Adrenal gland (tissue), 12 donors: ENCODE results near the gene C3orf22. TPM values are rescaled to one million over a fixed set of nuclear protein-coding genes. Genes with fewer than 3 reads are reported as not detected.

Experiments used
- DNase-seq, 7 donors: peaks; one replicate each; pipeline ENCODE4 v3.0.0-alpha.2; 2019 to 2020
- H3K27ac ChIP-seq, 5 donors: fragments of 200-600 bp; sonication (generic) in 4 of 5; 1 replicate in 3 of 5; 2 replicates in 2 of 5; pipeline versions ENCODE4 v1.5.1 to v1.8.0; 2016 to 2020; ENCODE audit warnings: mild to moderate bottlenecking in 1 of 5
- H3K27me3 ChIP-seq: fragments of 200-600 bp; 2 replicates; pipeline ENCODE4 v1.8.0; 2021
- H3K36me3 ChIP-seq, 2 donors: fragments of 200-600 bp; replicated peaks in 1 of 2; 1 replicate in 1 of 2; 2 replicates in 1 of 2; pipeline versions ENCODE4 v1.5.1 to v1.8.0; 2018 to 2022
- H3K4me1 ChIP-seq, 2 donors: fragments of 200-600 bp; replicated peaks in 1 of 2; 1 replicate in 1 of 2; 2 replicates in 1 of 2; pipeline versions ENCODE4 v1.5.1 to v1.8.0; 2018 to 2021
- H3K4me3 ChIP-seq, 4 donors: fragments of 200-600 bp; sonication (generic) in 3 of 4; one replicate each; pipeline ENCODE4 v1.5.1; 2016 to 2018
- H3K9me3 ChIP-seq, 3 donors: fragments of 200-600 bp; sonication (generic) in 1 of 3; replicated peaks in 1 of 3; 1 replicate in 2 of 3; 2 replicates in 1 of 3; pipeline versions ENCODE4 v1.5.1 to v1.8.0; 2016 to 2021
- CTCF ChIP-seq, 6 experiments: fragments of 450-650 bp in 4 of 6; fragments of 200-600 bp in 2 of 6; sonication (generic) in 1 of 6; IDR thresholded peaks; 1 replicate in 5 of 6; 2 replicates in 1 of 6; pipeline versions ENCODE4 v1.5.1 to v1.8.0; 2016 to 2021; ENCODE audit warnings: antibody characterized with exemption in 6 of 6, mild to moderate bottlenecking in 2 of 6, moderate library complexity in 1 of 6
- POLR2A ChIP-seq, 2 donors: fragments of 450-650 bp; IDR thresholded peaks; one replicate each; pipeline ENCODE4 v1.6.1; 2017; ENCODE audit warnings: antibody characterized with exemption in 2 of 2, mild to moderate bottlenecking in 2 of 2, moderate library complexity in 1 of 2
- WGBS, 4 donors: extraction: QIAGEN DNeasy Blood & Tissue Kit in 2 of 4; methylation state at CpG; one replicate each; pipeline versions ENCODE4 v1.1.5 to v1.1.7; 2013 to 2017; 5-methylcytosine and 5-hydroxymethylcytosine counted together
- intact Hi-C, 2 donors: fragments of 100-400 bp; cut with DNase I; formaldehyde crosslinking; loops; one replicate each; pipeline versions ENCODE4 v1.14.1 to v1.15.0; 2022 to 2023
- polyA plus RNA-seq, 3 donors: library from polyadenylated mRNA; stranded (reverse); fragments of 200-250 nt in 2 of 3; fragments of 350-450 nt in 1 of 3; fragmentation: Illumina TruSeq in 1 of 3; extraction: RNeasy Lipid Tissue Mini Kit (QIAGEN cat#74804) in 1 of 3; gene quantifications; one replicate each; pipeline ENCODE4 v1.2.3, GENCODE V29; 2013 to 2014
- small RNA-seq, 2 donors: library from RNA; depleted of rRNA; stranded (forward); fragments of <200 nt; gene quantifications; one replicate each; pipeline ENCODE3, GENCODE V24; 2016
- total RNA-seq, 9 donors: library from RNA; depleted of rRNA in 4 of 9; stranded (reverse); fragments of >200 nt in 4 of 9; fragments of 120-200 nt in 1 of 9; fragmentation: NEBNext Ultra II Directional in 1 of 9; extraction: Animal tissue kit (Norgen Biotek cat#: 25700) in 1 of 9; gene quantifications; one replicate each; pipeline versions ENCODE4 v1.1.0 to v1.2.4, GENCODE V29; 2013 to 2023
- donor health status: healthy with polysubstance abuse.
- donor health status: Bipolar disorder and iron deficiency.
- donor health status: DM: yes; HTN: yes; CAD: no.
- donor health status: DM: no; HTN: no; CAD: no.
- donor health status: DM: no; HTN: no; CAD: no.
- donor health status: DM: yes; HTN: yes; CAD: no.

The C3orf22 gene
- total and polyA plus RNA-seq, 12 donors = not detected

DNA sequence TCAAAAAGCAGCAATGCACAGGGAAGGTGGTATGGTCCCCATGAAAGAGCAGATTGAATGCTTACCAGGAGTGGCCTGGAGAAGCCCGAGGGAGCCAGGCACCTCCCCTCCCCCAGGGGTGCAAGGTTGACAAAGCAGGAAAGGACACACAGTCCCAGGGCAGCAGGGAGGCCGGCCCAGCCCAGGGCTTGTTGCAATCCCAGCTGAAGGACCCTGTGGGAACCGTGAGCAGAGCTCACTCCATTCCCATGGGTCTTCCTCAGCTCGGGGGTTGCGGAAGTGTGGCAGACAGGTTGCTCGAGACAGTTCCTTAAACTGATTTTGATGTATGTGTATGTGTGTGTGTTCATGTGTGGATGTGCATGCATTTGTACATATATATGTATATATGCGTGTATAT, 57.0 kb downstream of the C3orf22 start:
- no peaks in the 10 kb centered on the region for H3K9me3 ChIP-seq
- no peak overlapping the region for H3K27ac ChIP-seq
- no peaks in the 10 kb centered on the region for H3K4me1 ChIP-seq
- H3K4me3 ChIP-seq = no peak overlapping the region
- H3K36me3 ChIP-seq = no peaks in the 10 kb centered on the region
- no peak for TF ChIP-seq POLR2A (IDR thresholded peaks at IDR 0.05)
- TF ChIP-seq CTCF (IDR thresholded peaks at IDR 0.05) = no peak
- H3K27me3 ChIP-seq = no peaks in the 10 kb centered on the region
- WGBS, 4 donors = 49 to 68% (median 61%) methylated on average over 5 to 7 of the region's 7 CpGs
- peak in 1 of 7 donors; percentile 24 for DNase-seq
- intact Hi-C loops = no loop called here

GRCh38 chr3:126501054-126501453, 57.7 kb downstream of the C3orf22 start:
- Histone ChIP-seq H3K27me3 (no peaks in the 10 kb centered on the region), H3K9me3 (no peaks in the 10 kb centered on the region)
- intact Hi-C loops = no loop called here

DNA sequence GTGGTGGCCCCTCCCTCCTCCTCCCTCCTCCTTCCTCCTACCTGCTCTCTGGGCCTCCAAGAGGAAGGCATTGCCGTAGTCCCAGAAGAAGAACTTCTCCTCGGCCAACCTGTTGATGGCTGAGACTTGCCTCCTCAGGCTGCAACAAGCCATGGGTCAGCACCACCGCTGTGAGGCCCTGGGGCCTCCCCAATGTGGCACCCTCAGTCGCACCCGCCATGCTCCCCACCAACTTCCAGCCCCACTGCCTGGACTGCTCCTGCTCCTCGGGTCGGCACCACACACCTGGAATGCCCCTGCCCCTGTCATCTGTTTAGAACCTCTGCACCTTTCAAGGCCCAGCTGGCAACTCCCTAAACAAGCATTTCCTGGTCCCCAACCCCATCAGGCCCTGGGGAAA, 58.7 kb downstream of the C3orf22 start:
- no peak for TF ChIP-seq POLR2A (IDR thresholded peaks at IDR 0.05)
- no peak for TF ChIP-seq CTCF (IDR thresholded peaks at IDR 0.05)
- no peak for DNase-seq
- 84 to 89% (median 89%) methylated on average over 6 to 7 of the region's 7 CpGs for WGBS, 4 donors

More at GRCh38 chr3:126501054-126501453, 57.7 kb downstream of the C3orf22 start:
- 69 to 87% (median 77%) methylated on average over 4 to 5 of the region's 5 CpGs for WGBS, 4 donors
- Histone ChIP-seq H3K27ac (no peak overlapping the region), H3K4me3 (no peak overlapping the region), H3K4me1 (no peaks in the 10 kb centered on the region), H3K36me3 (no peaks in the 10 kb centered on the region)
- DNase-seq = no peak
- TF ChIP-seq CTCF (IDR thresholded peaks at IDR 0.05) (no peak), POLR2A (IDR thresholded peaks at IDR 0.05) (no peak)

More for the DNA sequence above, 58.7 kb downstream of the C3orf22 start:
- intact Hi-C loops = no loop called here
- Histone ChIP-seq H3K27me3 (no peaks in the 10 kb centered on the region), H3K4me3 (no peak overlapping the region), H3K36me3 (no peaks in the 10 kb centered on the region), H3K27ac (no peak overlapping the region), H3K9me3 (no peaks in the 10 kb centered on the region), H3K4me1 (no peaks in the 10 kb centered on the region)

Small RNA genes lying within 50 kb of the gene (small RNA-seq; reads per million reads assigned to genes)
- 0.17 to 0.83 reads per million in 2 donors for gene RNA5SP138

Other genes with a start within 250 kb of the C3orf22 start
- gene KLF15, start 201.5 kb downstream of the C3orf22 start, total RNA-seq = 10 to 100 TPM in 7 of 9 donors, 1 to 10 TPM in 2; 2.0 to 22.4 (median 13.5) TPM
- 10 to 100 TPM in 1 of 3 donors, 1 to 10 TPM in 2; 3.6 to 10.8 (median 8.3) TPM for gene KLF15, start 201.5 kb downstream of the C3orf22 start, polyA plus RNA-seq
- under 1 TPM in 1 of 9 donors, not detected in 8; 0.17 TPM for gene CFAP100, start 164.0 kb downstream of the C3orf22 start, total RNA-seq
- not detected for gene CFAP100, start 164.0 kb downstream of the C3orf22 start, polyA plus RNA-seq
- gene ZXDC, start 83.0 kb downstream of the C3orf22 start, total RNA-seq = 10 to 100 TPM; 25.2 to 45.2 (median 32.5) TPM
- 10 to 100 TPM; 16.4 to 18.4 (median 17.4) TPM for gene ZXDC, start 83.0 kb downstream of the C3orf22 start, polyA plus RNA-seq
- under 1 TPM in 2 of 9 donors, not detected in 7; under 0.01 to 0.22 TPM for gene UROC1, start 41.2 kb downstream of the C3orf22 start, total RNA-seq
- gene UROC1, start 41.2 kb downstream of the C3orf22 start, polyA plus RNA-seq = under 1 TPM in 2 of 3 donors, not detected in 1; 0.03 to 0.04 TPM
- 1 to 10 TPM in 4 of 9 donors, under 1 TPM in 5; 0.22 to 3.0 (median 0.55) TPM for gene CHST13, start 34.8 kb downstream of the C3orf22 start, total RNA-seq
- gene CHST13, start 34.8 kb downstream of the C3orf22 start, polyA plus RNA-seq = under 1 TPM in 2 of 3 donors, not detected in 1; 0.67 to 0.80 TPM
- 10 to 100 TPM in 6 of 9 donors, 1 to 10 TPM in 3; 7.3 to 20.8 (median 11.2) TPM for gene TXNRD3, start 96.2 kb upstream of the C3orf22 start, total RNA-seq
- 10 to 100 TPM in 1 of 3 donors, 1 to 10 TPM in 2; 6.8 to 10.9 (median 7.9) TPM for gene TXNRD3, start 96.2 kb upstream of the C3orf22 start, polyA plus RNA-seq
- gene CHCHD6, start 145.3 kb upstream of the C3orf22 start, total RNA-seq = 10 to 100 TPM; 10.6 to 22.5 (median 17.5) TPM
- 10 to 100 TPM; 14.9 to 20.0 (median 17.8) TPM for gene CHCHD6, start 145.3 kb upstream of the C3orf22 start, polyA plus RNA-seq